ENCODE measurements around the gene TBC1D22B.
"Not testable (repeated sequence)": the region's sequence is repeated elsewhere in the genome, so short reads cannot be mapped to it uniquely, and the experiment has no call there.

The TBC1D22B gene

GRCh38 chr6:37331047-37331446, 73.5 kb downstream of the TBC1D22B start:
- no peak overlapping the region for H3K9ac ChIP-seq (ENCODE audit: low read depth, low read length, poor library complexity, severe bottlenecking)
- H3K36me3 ChIP-seq (ENCODE audit: insufficient read depth, low read length), result peaks cover 32% of the 10 kb centered on the region; the same call in 1 of the 2 replicates
- H3K9me3 ChIP-seq (ENCODE audit: insufficient read depth, low read depth, low read length), result no peaks in the 10 kb centered on the region
- no peak overlapping the region for H2AFZ ChIP-seq (ENCODE audit: low read length)
- no peaks in the 10 kb centered on the region for H3K79me2 ChIP-seq (ENCODE audit: insufficient read depth, low read length)
- no peak overlapping the region for H3K4me2 ChIP-seq (ENCODE audit: low read depth, low read length, poor library complexity, severe bottlenecking)
- H3K27me3 ChIP-seq (ENCODE audit: insufficient read depth, low read length, poor library complexity, severe bottlenecking), result no peaks in the 10 kb centered on the region
- TF ChIP-seq EZH2phosphoT487 (IDR thresholded peaks at IDR 0.05; ENCODE audit: borderline replicate concordance), result no peak
- no peak for TF ChIP-seq CTCF (conservative IDR thresholded peaks at IDR 0.05; ENCODE audit: low read length)
- peaks cover 2% of the 10 kb centered on the region; the same call in 1 of the 2 replicates for H3F3A ChIP-seq (ENCODE audit: low read depth)
- no peaks in the 10 kb centered on the region for H3K4me1 ChIP-seq (ENCODE audit: insufficient read depth, low read length, poor library complexity, severe bottlenecking)
- no peak overlapping the region for H3K4me3 ChIP-seq (ENCODE audit: low read length, poor library complexity, severe bottlenecking)
- H3K9me2 ChIP-seq (replicated peaks; ENCODE audit: low read depth, low read length), result no peaks in the 10 kb centered on the region
- H4K20me1 ChIP-seq (ENCODE audit: insufficient read depth, low read length, poor library complexity, severe bottlenecking), result no peaks in the 10 kb centered on the region

- Histone ChIP-seq H3K4me1 (ENCODE audit: insufficient read depth, low read length, poor library complexity, severe bottlenecking) (no peaks in the 10 kb centered on the region), H3K9me3 (ENCODE audit: insufficient read depth, low read depth, low read length) (no peaks in the 10 kb centered on the region), H2AFZ (ENCODE audit: low read length) (no peak overlapping the region), H4K20me1 (ENCODE audit: insufficient read depth, low read length, poor library complexity, severe bottlenecking) (no peaks in the 10 kb centered on the region), H3F3A (ENCODE audit: low read depth) (peaks cover 2% of the 10 kb centered on the region; the same call in 1 of the 2 replicates), H3K79me2 (ENCODE audit: insufficient read depth, low read length) (no peaks in the 10 kb centered on the region), H3K9me2 (replicated peaks; ENCODE audit: low read depth, low read length) (no peaks in the 10 kb centered on the region), H3K36me3 (ENCODE audit: insufficient read depth, low read length) (peaks cover 32% of the 10 kb centered on the region; the same call in 1 of the 2 replicates), H3K4me2 (ENCODE audit: low read depth, low read length, poor library complexity, severe bottlenecking) (no peak overlapping the region), H3K9ac (ENCODE audit: low read depth, low read length, poor library complexity, severe bottlenecking) (no peak overlapping the region), H3K27me3 (ENCODE audit: insufficient read depth, low read length, poor library complexity, severe bottlenecking) (no peaks in the 10 kb centered on the region), H3K4me3 (ENCODE audit: low read length, poor library complexity, severe bottlenecking) (no peak overlapping the region)
- no peak for TF ChIP-seq CTCF (conservative IDR thresholded peaks at IDR 0.05; ENCODE audit: low read length)
- TF ChIP-seq EZH2phosphoT487 (IDR thresholded peaks at IDR 0.05; ENCODE audit: borderline replicate concordance), result no peak
Observed at GRCh38 chr6:37332894-37333293, 75.3 kb downstream of the TBC1D22B start.

GRCh38 chr6:37334047-37334446, 76.5 kb downstream of the TBC1D22B start:
- Histone ChIP-seq H3K4me2 (ENCODE audit: low read depth, low read length, poor library complexity, severe bottlenecking) (no peak overlapping the region), H3F3A (ENCODE audit: low read depth) (no peaks in the 10 kb centered on the region), H2AFZ (ENCODE audit: low read length) (no peak overlapping the region), H3K9me2 (replicated peaks; ENCODE audit: low read depth, low read length) (no peaks in the 10 kb centered on the region), H4K20me1 (ENCODE audit: insufficient read depth, low read length, poor library complexity, severe bottlenecking) (no peaks in the 10 kb centered on the region), H3K27me3 (ENCODE audit: insufficient read depth, low read length, poor library complexity, severe bottlenecking) (no peaks in the 10 kb centered on the region), H3K4me3 (ENCODE audit: low read length, poor library complexity, severe bottlenecking) (no peak overlapping the region), H3K4me1 (ENCODE audit: insufficient read depth, low read length, poor library complexity, severe bottlenecking) (no peaks in the 10 kb centered on the region), H3K9ac (ENCODE audit: low read depth, low read length, poor library complexity, severe bottlenecking) (no peak overlapping the region), H3K9me3 (ENCODE audit: insufficient read depth, low read depth, low read length) (no peaks in the 10 kb centered on the region), H3K79me2 (ENCODE audit: insufficient read depth, low read length) (no peaks in the 10 kb centered on the region), H3K36me3 (ENCODE audit: insufficient read depth, low read length) (peaks cover 32% of the 10 kb centered on the region; the same call in 1 of the 2 replicates)
- TF ChIP-seq CTCF (conservative IDR thresholded peaks at IDR 0.05; ENCODE audit: low read length) (no peak), EZH2phosphoT487 (IDR thresholded peaks at IDR 0.05; ENCODE audit: borderline replicate concordance) (no peak)

GRCh38 chr6:37338317-37338716, 80.7 kb downstream of the TBC1D22B start:
- not testable (repeated sequence) for H3K9ac ChIP-seq (ENCODE audit: low read depth, low read length, poor library complexity, severe bottlenecking); H2AFZ ChIP-seq (ENCODE audit: low read length); H3K4me2 ChIP-seq (ENCODE audit: low read depth, low read length, poor library complexity, severe bottlenecking); H3K36me3 ChIP-seq (ENCODE audit: insufficient read depth, low read length); H3F3A ChIP-seq (ENCODE audit: low read depth); H3K4me1 ChIP-seq (ENCODE audit: insufficient read depth, low read length, poor library complexity, severe bottlenecking); H3K9me2 ChIP-seq (replicated peaks; ENCODE audit: low read depth, low read length); H3K27me3 ChIP-seq (ENCODE audit: insufficient read depth, low read length, poor library complexity, severe bottlenecking); H4K20me1 ChIP-seq (ENCODE audit: insufficient read depth, low read length, poor library complexity, severe bottlenecking); H3K79me2 ChIP-seq (ENCODE audit: insufficient read depth, low read length); H3K4me3 ChIP-seq (ENCODE audit: low read length, poor library complexity, severe bottlenecking); H3K9me3 ChIP-seq (ENCODE audit: insufficient read depth, low read depth, low read length)

All from Loucy (cell line).